Pons (tissue), 1 donor: ENCODE data around the gene GPC3.
"Not testable (repeated sequence)": the region's sequence is repeated elsewhere in the genome, so short reads cannot be mapped to it uniquely, and the experiment has no call there.

Experiments
- DNase-seq: peaks from one replicate; pipeline ENCODE4 v3.0.0-alpha.2; 2016; ENCODE audit warnings: low spot score

The GPC3 gene

DNA sequence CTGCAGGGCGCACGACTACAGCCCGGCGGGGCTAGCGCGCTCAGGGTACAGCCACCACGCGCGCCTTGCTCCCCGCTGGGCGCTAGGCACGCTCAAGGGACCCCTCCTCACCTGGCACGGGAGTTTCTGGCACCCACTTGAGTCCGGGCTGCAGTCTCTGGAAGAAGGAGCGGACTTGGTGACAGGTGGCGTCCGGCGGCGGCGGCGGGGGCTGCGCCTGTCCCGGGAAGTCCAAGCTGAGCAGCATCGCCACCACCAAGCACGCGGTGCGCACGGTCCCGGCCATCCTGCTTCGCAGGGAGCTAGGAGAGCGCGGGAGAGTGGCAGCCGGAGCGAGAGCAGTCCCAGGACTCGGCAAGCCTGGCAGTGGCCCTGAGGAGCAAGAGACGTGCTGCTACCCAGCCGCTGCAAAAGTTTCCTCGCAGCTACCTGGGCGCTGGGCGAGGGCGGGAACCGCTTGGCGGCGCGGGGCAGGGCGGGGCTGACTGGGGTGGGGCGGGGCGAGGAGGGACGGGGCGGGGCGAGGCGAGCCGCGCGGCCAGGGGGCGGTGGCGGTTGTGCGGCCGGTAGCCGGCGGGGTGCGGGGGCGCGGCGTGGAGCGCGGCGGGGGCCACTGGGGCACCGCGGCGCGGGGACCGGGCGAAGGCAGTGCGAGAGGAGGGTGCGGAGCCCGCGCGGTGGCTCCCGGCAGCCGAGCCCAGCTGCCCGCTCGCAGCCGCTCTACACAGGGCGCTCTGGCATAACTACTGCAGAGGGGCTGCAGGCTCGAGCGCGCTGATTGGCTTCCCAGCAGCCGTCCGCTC lies at the start of gene GPC3:
Gene GPC3 (minus strand): TSS at position 431 of the 803 bp plus-strand sequence.
- no peak for DNase-seq

DNA sequence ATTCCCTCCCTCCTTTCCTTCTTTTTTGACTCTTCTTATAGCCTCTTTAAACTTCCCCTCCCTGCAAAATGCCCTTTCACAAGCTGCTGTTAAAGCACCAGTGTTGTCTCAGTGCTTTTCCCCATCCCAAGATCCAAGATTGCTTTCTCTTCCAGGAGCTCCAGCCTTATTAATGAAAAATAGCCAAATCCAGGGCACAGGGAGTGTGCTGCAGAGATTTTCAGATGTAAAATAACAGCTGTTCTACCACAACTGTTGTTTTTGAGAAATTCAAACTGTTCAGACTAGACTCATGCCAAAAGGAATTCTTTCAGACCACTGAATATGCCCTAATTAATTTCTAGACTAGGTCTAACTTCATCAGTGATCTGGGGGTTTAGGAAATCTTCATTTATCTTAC lies 47.0 kb upstream of the GPC3 start:
- DNase-seq = no peak

- peak; percentile 49 for DNase-seq
Observed at GRCh38 chrX:134026565-134027311, 41.3 kb upstream of the GPC3 start.

DNA sequence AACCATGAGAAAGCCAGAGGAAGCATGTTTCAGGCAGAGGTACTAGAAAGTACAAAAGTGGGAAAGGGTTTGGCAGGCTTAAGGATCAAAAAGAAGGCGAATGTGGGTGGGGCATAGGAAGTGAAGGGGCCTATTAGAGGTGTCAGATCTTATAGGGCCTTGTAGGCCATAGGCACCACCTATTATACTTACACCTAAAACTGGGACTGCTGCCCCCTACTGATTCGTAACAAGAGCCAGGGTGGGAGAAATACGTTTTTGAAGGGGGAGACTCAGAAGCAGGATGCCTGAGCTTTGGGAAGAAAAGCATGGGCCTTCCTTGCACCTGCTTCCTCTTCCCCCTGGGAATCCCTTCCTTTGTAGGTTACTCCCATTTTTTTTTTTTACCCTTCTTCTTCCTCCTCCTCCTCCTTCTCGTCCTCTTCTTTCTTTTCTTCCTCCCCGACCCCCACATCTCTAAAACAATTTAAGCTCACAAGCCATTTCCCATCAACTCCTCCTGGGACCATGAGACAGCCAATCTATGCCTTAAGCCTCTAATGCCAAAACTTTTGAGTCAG lies 40.7 kb upstream of the GPC3 start:
- DNase-seq = no peak

- DNase-seq = no peak
Observed at GRCh38 chrX:134024686-134025377, 39.4 kb upstream of the GPC3 start.

GRCh38 chrX:134023851-134024281 lies 38.5 kb upstream of the GPC3 start:
- no peak for DNase-seq

DNA sequence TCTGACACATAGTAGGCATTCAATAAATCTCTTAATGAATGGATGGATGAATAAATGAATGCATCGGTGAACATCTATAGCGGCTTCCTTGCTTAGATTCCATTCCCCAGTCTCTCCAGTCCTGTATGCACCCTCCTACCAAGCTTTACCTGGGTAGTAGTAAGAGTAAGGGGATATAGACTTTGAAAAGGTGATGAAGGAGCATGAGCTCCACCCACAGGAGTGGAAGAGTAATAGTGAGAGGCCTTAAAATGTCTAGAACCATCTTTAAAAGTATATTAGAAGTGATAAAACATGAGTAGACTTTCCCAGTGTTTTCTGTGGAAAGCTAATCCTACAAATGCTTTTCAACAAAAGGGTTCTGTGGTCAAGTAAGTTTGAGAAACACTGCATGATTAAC lies 35.5 kb upstream of the GPC3 start:
- DNase-seq = no peak

DNA sequence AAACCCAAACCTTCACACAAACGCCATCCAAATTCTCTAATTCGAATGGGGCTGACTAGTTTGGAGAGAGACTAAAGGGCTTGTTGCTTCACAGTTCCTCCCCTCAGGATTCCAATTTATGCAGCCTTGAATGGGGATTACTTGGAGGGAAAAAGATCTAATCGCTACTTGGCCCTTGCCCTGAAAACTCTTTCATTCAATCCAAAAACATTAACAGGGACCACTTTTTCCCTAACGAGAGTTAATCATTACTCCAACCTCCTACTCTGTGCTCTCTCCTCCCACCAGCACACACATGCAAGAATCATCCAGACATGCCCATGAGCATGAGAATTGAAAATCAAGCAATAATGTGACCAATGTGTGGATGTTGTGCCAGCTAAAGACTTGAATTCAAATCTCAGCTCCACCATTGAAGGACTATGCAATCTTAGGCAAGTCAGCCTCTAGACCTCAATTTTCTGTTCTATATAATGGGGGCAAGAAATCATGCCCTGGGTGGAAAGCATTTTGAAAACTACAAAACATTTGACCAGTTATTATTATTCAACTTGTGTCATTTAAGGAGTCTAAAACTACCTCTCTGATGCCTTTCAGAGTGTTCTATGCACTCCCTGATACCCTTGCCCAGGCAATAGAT lies 34.3 kb upstream of the GPC3 start:
- DNase-seq = no peak

- not testable (repeated sequence) for DNase-seq
Observed at GRCh38 chrX:134016309-134016708, 30.9 kb upstream of the GPC3 start.

- not testable (repeated sequence) for DNase-seq
Observed at GRCh38 chrX:134015510-134015909, 30.1 kb upstream of the GPC3 start.

- DNase-seq = no peak
Observed at GRCh38 chrX:134013524-134013923, 28.1 kb upstream of the GPC3 start.

DNA sequence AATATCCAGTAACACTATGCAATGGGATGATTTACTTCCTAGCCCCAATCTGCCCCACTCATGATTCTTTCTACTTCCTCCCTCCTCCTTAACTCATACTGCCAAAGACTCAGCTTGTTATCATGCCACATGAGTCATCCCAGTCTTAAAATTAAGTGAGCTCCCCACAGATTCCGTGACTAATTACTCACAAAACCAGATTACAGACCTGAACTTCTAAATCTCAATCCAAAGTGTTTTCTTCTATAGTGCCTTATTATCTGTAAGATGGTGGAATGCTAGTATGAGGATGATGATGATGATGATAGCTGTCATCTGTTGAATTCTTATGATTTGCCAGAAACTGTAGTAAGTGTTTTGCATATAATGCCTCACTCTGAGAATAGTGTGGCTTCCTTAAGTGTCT lies 27.7 kb upstream of the GPC3 start:
- DNase-seq = no peak

- no peak for DNase-seq
Observed at GRCh38 chrX:134010690-134011089, 25.3 kb upstream of the GPC3 start.

DNA sequence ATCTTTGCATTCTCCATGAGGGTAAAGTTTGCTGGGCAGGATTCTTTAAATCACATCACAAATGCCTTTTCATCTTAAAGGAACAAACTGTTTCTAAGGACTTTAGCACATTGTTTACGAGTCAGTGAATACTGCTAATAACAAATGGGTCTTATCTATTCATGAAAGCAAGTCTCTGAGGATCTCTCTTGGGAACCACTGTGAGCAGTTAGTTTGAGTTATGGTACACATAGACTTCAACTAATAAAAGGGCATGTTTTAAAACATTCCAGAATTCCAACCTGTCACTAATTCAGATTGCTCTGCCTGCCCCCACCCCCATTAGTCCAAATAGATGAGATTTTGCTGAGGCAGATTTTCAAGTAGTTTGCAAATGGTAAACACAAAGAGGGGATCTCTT lies 22.3 kb upstream of the GPC3 start:
- DNase-seq = no peak

DNA sequence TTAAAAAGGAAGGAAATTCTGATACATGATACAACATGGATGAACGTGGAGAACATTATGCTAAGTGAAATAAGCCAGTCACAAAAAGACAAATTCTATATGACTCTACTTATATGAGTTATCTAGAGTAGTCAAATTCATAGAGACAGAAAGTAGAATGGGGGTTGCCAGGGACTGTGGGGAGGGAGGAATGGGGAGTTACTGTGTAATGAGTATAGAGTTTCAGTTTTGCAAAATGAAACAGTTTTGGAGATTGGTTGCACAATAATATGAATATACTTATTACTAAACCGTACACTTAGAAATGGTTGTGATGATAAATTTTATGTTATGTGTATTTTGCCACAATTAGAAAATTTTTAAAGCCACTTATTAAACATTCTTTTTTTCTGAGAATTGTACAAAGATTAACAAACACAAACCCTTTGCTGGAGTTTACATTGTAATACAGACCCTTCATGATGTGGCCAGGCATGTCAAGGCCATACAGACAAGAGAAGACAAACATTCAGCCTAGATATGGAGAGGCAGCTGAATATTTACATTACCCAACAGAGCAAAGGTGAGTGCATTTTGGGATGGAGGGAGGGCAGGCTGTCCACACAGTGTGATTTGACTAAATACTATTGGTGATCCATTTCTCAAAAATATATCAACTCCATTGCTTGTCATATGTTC lies 21.2 kb upstream of the GPC3 start:
- no peak for DNase-seq

GRCh38 chrX:134004084-134004483 lies 18.7 kb upstream of the GPC3 start:
- no peak for DNase-seq

DNA sequence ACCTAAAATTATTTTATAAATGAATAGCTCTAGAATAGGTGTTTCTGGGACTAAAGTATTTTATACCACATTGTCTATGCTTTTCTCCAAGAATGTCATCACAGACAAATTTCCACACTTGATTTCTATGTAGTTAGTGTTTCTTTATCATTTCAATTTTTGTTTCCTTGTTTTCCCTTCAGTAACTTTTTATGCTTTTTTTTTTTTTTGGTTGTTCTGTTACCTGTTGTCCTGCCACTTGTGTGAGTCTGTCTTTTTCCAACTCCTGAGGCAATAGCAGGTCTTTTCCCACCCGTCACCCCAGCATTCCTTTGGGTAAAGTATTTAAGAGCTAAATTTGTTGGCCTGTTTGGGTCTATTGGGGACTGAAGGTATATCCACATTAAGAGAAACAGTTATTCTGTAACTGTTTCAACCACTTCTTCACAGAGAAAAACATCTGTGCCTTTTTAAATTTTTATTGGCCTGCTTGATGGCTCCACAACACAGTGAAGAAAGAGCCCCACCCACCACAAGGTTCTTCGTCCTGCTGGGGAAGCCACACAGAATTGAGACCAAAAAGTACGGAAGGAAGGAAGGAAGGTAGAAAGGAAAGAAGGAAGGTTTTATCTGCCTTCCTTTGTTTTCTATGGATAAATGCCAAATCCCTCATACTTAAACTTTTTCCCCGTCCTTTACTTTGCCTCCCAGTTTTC lies 17.7 kb upstream of the GPC3 start:
- no peak for DNase-seq

DNA sequence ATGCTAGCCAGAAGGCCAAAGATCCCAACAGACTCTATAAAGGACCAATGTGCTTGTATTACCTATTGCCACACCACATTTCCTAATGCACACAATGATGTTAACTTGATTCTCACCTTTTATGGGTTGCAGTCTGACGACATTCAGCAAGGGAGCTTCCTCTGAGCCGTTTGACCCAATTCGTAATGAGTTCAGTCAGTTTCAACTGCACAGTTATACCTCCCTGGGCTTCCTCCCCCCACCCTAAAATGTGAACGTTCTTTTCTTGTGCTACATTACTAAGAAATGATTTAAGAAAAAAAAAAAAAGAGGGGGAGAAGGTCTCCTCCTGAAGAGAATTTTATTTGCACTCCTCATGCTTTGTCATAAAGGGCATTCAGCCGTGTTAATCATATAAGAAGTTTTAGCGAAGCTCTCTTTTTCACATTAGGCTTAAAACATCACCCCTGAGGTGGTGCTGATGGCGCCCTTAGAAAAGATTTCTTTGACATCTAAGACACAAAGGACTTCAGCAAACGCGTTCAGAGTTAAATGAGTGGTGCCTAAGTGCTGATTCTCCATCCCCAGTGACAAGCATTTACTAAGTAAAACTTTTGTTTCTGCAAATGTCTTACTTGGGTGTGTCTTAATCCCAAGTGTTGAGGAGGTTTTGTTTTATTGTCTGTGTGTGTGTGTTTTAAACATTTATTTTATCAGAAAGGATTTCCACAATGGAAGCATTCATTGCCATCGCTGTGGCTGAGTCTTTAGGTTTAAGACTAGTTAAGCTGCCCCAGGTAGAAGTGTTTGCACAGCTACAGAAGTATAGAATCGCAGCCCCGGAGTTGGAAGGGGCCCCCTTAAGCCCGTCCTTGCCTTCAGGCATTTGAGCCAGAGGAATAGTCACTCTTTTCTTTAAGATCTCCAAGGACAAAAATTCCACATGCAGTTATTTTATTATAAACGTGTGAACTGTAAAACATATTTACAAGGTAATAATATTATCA lies 15.2 kb upstream of the GPC3 start:
- no peak for DNase-seq

DNA sequence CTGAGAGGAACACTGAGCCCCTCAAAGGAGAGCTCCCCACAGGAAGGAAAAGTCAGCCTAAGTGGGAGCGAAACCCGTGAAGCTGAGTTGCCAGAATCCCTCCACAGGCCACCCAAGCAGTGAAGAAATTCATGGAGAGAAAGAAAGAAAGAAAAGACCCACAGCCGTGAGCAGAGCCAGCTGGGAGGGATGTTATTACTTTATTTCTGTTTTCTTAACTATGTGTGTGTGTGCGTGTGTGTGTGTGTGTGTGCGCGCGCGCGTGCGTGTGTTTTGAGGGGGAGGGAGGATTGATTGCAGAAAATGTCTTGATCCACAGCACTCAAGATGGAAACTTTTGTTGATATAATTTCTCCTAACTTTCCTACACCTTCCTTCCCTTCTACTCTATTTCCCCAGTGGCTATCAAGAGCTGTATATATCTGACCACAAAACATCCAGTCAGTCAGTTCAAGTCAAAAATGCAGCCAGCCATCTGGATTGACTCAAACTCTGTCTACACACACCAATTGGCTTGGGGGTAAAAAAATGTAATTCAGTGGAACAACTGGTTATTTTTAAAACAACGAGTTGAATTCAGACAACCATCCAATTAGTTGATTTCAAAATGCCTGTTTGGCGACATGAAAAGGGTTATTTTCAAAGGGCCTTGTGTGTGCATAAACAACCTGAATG lies 13.8 kb upstream of the GPC3 start:
- no peak for DNase-seq
